ENCODE measurements around the gene PCP4. TPM values are rescaled to one million over a fixed set of nuclear protein-coding genes. Genes with fewer than 3 reads are reported as not detected.

PCP4 gene
- total RNA-seq, 6 experiments from 2014 or later: not detected

DNA sequence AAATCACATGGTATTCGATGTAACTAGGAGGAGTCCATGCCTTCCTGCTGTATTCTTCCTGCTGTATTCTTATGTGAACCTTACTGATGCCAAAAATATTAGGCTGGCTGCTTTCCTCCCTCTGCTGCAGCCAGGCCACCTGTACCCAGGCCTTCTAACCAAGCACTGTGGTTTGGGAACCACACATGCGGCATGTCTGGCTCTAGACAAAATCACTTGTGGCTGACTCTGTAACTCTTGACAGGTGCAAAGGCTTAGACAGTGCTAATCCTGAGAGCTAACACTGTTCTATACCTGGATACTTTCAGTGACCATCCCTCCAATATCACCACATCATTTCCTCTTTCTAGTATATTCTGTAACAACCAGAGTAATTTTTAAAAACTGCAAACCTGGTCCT lies 67.7 kb downstream of the PCP4 start:
- H3K36me3 Mint-ChIP-seq (ENCODE audit: low read depth): no peaks in the 10 kb centered on the region
- H3K27me3 Mint-ChIP-seq (ENCODE audit: insufficient read depth): no peaks in the 10 kb centered on the region; the same call in 1 of the 2 replicates
- TF ChIP-seq CTCF (IDR thresholded peaks at IDR 0.05): no peak
- DNase-seq: no peak
- no peak overlapping the region for H3K4me3 Mint-ChIP-seq
- H3K27ac Mint-ChIP-seq: no peak overlapping the region
- H3K4me1 Mint-ChIP-seq (ENCODE audit: low read depth): no peaks in the 10 kb centered on the region
- peaks cover 53% of the 10 kb centered on the region for H3K9me3 Mint-ChIP-seq

- H3K9me3 Mint-ChIP-seq: peaks cover 51% of the 10 kb centered on the region
- H3K4me1 Mint-ChIP-seq (ENCODE audit: low read depth): no peaks in the 10 kb centered on the region
- no peak overlapping the region for H3K4me3 Mint-ChIP-seq
- no peak for DNase-seq
- TF ChIP-seq CTCF (IDR thresholded peaks at IDR 0.05): no peak
- no peaks in the 10 kb centered on the region; the same call in 1 of the 2 replicates for H3K27me3 Mint-ChIP-seq (ENCODE audit: insufficient read depth)
- H3K27ac Mint-ChIP-seq: no peak overlapping the region
- H3K36me3 Mint-ChIP-seq (ENCODE audit: low read depth): no peaks in the 10 kb centered on the region
Measured at GRCh38 chr21:39935716-39936115, 68.5 kb downstream of the PCP4 start.

DNA sequence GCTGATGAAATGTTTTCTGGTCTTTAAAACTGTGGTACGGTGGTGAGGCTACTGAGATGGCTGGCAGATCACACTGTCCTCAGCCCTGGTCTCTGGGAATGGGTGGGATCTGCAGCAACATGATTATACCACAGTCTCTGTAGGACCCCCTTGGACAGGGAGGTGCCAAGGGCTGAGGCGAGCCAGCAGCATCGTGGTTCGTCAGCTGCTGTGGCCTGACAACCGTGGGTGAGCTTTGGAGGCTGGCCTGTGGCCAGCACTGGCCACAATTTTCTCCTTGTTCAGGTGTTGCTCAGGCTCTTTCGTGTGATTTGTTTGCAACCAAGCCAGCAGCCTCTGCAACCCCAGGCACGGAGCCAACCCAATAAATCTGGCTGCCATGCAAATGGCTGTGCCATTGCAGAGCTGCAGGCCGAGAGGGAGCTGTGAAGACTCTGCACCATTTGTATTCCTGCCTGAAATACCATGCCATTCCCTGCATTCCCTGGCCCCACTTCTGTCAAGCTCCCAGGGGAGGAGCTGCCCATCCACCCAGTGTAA lies 70.9 kb downstream of the PCP4 start:
- no peak for DNase-seq
- Mint-ChIP-seq H3K36me3 (ENCODE audit: low read depth) (no peaks in the 10 kb centered on the region), H3K4me3 (no peak overlapping the region), H3K27me3 (ENCODE audit: insufficient read depth) (no peaks in the 10 kb centered on the region; the same call in 1 of the 2 replicates), H3K4me1 (ENCODE audit: low read depth) (no peaks in the 10 kb centered on the region), H3K9me3 (peaks cover 40% of the 10 kb centered on the region), H3K27ac (no peak overlapping the region)
- no peak for TF ChIP-seq CTCF (IDR thresholded peaks at IDR 0.05)

DNA sequence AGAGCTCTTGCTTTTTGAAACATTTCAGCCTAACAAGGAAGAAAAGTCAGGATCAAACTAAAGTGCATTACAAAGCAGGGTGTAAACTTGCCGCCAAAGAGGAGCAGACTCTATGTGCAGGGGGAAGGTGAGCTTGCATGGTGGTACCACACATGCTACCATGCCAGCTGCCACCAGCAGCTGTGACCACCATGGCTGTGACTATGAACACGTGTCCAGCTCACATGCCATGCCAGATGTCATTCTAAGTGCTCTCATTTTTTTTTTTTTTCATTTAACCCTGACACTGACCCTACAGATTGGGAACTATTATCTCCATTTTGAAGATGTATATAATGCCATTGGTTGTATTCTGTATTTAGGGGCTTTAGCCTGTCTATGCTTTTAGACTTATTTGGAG lies 79.0 kb downstream of the PCP4 start:
- Mint-ChIP-seq H3K27me3 (ENCODE audit: insufficient read depth) (peaks cover 5% of the 10 kb centered on the region), H3K36me3 (ENCODE audit: low read depth) (no peaks in the 10 kb centered on the region), H3K4me1 (ENCODE audit: low read depth) (no peaks in the 10 kb centered on the region), H3K9me3 (peaks cover 51% of the 10 kb centered on the region), H3K4me3 (no peak overlapping the region), H3K27ac (no peak overlapping the region)
- DNase-seq: no peak
- no peak for TF ChIP-seq CTCF (IDR thresholded peaks at IDR 0.05)

- peaks cover 11% of the 10 kb centered on the region for H3K27me3 Mint-ChIP-seq (ENCODE audit: insufficient read depth)
- H3K27ac Mint-ChIP-seq: no peak overlapping the region
- no peak overlapping the region for H3K4me3 Mint-ChIP-seq
- no peak for TF ChIP-seq CTCF (IDR thresholded peaks at IDR 0.05)
- H3K4me1 Mint-ChIP-seq (ENCODE audit: low read depth): no peaks in the 10 kb centered on the region
- no peaks in the 10 kb centered on the region for H3K36me3 Mint-ChIP-seq (ENCODE audit: low read depth)
- DNase-seq: no peak
- peaks cover 55% of the 10 kb centered on the region for H3K9me3 Mint-ChIP-seq
Measured at GRCh38 chr21:39947031-39947430, 79.8 kb downstream of the PCP4 start.

Measured in HFFc6 (cell line).